ENCODE measurements around the gene KRT84.

DNA sequence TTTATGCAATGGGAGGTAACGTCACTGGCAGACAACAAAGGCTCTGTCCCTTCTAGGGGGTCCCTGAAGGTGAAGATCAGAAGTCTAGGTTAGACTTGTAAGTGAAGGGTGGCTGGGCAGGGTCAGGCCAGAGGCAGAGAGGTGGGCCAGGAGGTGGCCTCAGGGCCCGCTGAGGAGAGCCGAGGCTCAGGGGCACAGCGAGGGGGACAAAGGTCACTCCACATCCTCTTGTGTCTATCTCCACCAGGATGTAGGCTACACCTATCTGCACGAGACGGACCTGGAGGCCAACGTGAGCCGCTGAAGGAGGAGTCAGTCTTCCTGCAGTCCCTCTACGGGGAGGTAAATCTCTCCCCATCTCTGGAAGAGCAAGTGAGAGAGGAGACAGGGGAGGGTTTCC, 38.4 kb downstream of the KRT84 start:
- TF ChIP-seq, protein P1, sequence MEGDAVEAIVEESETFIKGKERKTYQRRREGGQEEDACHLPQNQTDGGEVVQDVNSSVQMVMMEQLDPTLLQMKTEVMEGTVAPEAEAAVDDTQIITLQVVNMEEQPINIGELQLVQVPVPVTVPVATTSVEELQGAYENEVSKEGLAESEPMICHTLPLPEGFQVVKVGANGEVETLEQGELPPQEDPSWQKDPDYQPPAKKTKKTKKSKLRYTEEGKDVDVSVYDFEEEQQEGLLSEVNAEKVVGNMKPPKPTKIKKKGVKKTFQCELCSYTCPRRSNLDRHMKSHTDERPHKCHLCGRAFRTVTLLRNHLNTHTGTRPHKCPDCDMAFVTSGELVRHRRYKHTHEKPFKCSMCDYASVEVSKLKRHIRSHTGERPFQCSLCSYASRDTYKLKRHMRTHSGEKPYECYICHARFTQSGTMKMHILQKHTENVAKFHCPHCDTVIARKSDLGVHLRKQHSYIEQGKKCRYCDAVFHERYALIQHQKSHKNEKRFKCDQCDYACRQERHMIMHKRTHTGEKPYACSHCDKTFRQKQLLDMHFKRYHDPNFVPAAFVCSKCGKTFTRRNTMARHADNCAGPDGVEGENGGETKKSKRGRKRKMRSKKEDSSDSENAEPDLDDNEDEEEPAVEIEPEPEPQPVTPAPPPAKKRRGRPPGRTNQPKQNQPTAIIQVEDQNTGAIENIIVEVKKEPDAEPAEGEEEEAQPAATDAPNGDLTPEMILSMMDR (IDR thresholded peaks at IDR 0.05) = no peak
- no peak for TF ChIP-seq POLR2A (IDR thresholded peaks at IDR 0.05)
